H1 (cell line): Measurements from ENCODE around the gene CDON. TPM values are rescaled to one million over a fixed set of nuclear protein-coding genes. Genes with fewer than 3 reads are reported as not detected.

Experiments
- CTCF ChIA-PET: fragments of 300-600 bp; sonication (Branson Sonifier 250); formaldehyde crosslinking; loops from one replicate; lab custom pipeline; 2021; ENCODE audit not compliant: partially characterized antibody; lab: Charles Lee
- POLR2A ChIA-PET: fragments of 300-600 bp; sonication (Branson Sonifier 250); formaldehyde crosslinking; loops from one replicate; lab custom pipeline; 2021; ENCODE audit warnings: inconsistent platforms; ENCODE audit not compliant: partially characterized antibody; lab: Charles Lee
- DNase-seq, 2 experiments: peaks; one replicate each; pipeline versions ENCODE4 v3.0.0 to v3.0.0-alpha.2; 2010 to 2022; ENCODE audit warnings: low spot score in 2 of 2, low read depth in 1 of 2, mixed read lengths in 1 of 2
- FAIRE-seq: peaks from 2 replicates; lab custom pipeline; 2011; peaks lifted over from hg19 to GRCh38; lab: Jason Lieb, UNC
- H2AFZ ChIP-seq: 2 replicates; pipeline ENCODE4 v1.8.1; 2012; ENCODE audit warnings: low read length, inconsistent platforms
- H2AK5ac ChIP-seq: 2 replicates; pipeline ENCODE4 v1.6.1; 2013; ENCODE audit warnings: low read depth, low read length
- H2BK120ac ChIP-seq: replicated peaks from 2 replicates; pipeline ENCODE3; 2013; ENCODE audit warnings: low read depth, low read length, inconsistent platforms
- H2BK12ac ChIP-seq: 2 replicates; pipeline ENCODE4 v1.6.1; 2013; ENCODE audit warnings: low read depth, low read length
- H2BK15ac ChIP-seq: 2 replicates; pipeline ENCODE4 v1.6.1; 2013; ENCODE audit warnings: low read length
- H2BK20ac ChIP-seq: 2 replicates; pipeline ENCODE4 v1.6.1; 2013; ENCODE audit warnings: low read length
- H2BK5ac ChIP-seq: 2 replicates; pipeline ENCODE4 v1.6.1; 2013; ENCODE audit warnings: low read depth, low read length
- H3K14ac ChIP-seq: 2 replicates; pipeline ENCODE4 v1.6.1; 2013; ENCODE audit warnings: inconsistent platforms; ENCODE audit not compliant: insufficient read length
- H3K18ac ChIP-seq: 2 replicates; pipeline ENCODE4 v1.6.1; 2013; ENCODE audit warnings: low read length; ENCODE audit errors: extremely low read depth
- H3K23ac ChIP-seq: 2 replicates; pipeline ENCODE4 v1.6.1; 2013; ENCODE audit warnings: inconsistent platforms; ENCODE audit not compliant: insufficient read length
- H3K23me2 ChIP-seq: 2 replicates; pipeline ENCODE4 v1.6.1; 2013; ENCODE audit warnings: low read depth, low read length
- H3K27ac ChIP-seq: 2 replicates; pipeline ENCODE4 v1.6.1; 2011; ENCODE audit warnings: low read depth, low read length, inconsistent platforms
- H3K27me3 ChIP-seq, 4 experiments: replicated peaks in 1 of 4; 1 replicate in 1 of 4; 2 replicates in 3 of 4; pipeline versions ENCODE4 v1.6.1 to v1.8.1; 2011 to 2013; ENCODE audit warnings: low read length in 3 of 4, mild to moderate bottlenecking in 3 of 4, inconsistent platforms in 2 of 4, mixed read lengths in 2 of 4, moderate library complexity in 1 of 4; ENCODE audit not compliant: control insufficient read depth in 3 of 4, insufficient read depth in 3 of 4; ENCODE audit errors: extremely low read depth in 1 of 4
- H3K36me3 ChIP-seq, 4 experiments: 2 replicates each; pipeline versions ENCODE4 v1.6.1 to v1.8.1; 2011 to 2013; ENCODE audit warnings: mild to moderate bottlenecking in 4 of 4, low read length in 3 of 4, moderate library complexity in 2 of 4, control low read depth in 1 of 4, inconsistent platforms in 1 of 4; ENCODE audit not compliant: insufficient read depth in 4 of 4, control insufficient read depth in 2 of 4
- H3K4ac ChIP-seq: replicated peaks from 2 replicates; pipeline ENCODE3; 2013; ENCODE audit warnings: low read length, low read depth, mixed read lengths, inconsistent platforms; ENCODE audit not compliant: insufficient read length
- H3K4me1 ChIP-seq, 4 experiments: replicated peaks in 1 of 4; 1 replicate in 1 of 4; 2 replicates in 3 of 4; pipeline versions ENCODE4 v1.6.1 to v1.8.1; 2011 to 2013; ENCODE audit warnings: low read length in 3 of 4, inconsistent platforms in 2 of 4, mixed read lengths in 1 of 4; ENCODE audit not compliant: insufficient read depth in 4 of 4, control insufficient read depth in 3 of 4
- H3K4me2 ChIP-seq, 2 experiments: 2 replicates each; pipeline versions ENCODE4 v1.6.1 to v1.8.1; 2011 to 2013; ENCODE audit warnings: low read depth in 2 of 2, low read length in 2 of 2, control low read depth in 1 of 2, inconsistent platforms in 1 of 2, mild to moderate bottlenecking in 1 of 2; ENCODE audit not compliant: insufficient read depth in 1 of 2
- H3K4me3 ChIP-seq, 4 experiments: fragments of 200-600, 300-600 bp in 1 of 4; sonication (generic), shearing (Covaris generic), sonication (Bioruptor Twin) in 1 of 4; 2 replicates each; pipeline versions ENCODE4 v1.5.1 to v1.8.1; 2011 to 2016; ENCODE audit warnings: low read length in 4 of 4, low read depth in 3 of 4, control low read depth in 2 of 4, inconsistent platforms in 2 of 4, mild to moderate bottlenecking in 2 of 4, mixed read lengths in 1 of 4, moderate library complexity in 1 of 4; ENCODE audit not compliant: insufficient read depth in 2 of 4; ENCODE audit errors: extremely low read depth in 1 of 4
- H3K56ac ChIP-seq: replicated peaks from 2 replicates; pipeline ENCODE3; 2013; ENCODE audit warnings: low read depth, mild to moderate bottlenecking, mixed read lengths, low read length, inconsistent platforms; ENCODE audit not compliant: insufficient read length
- H3K79me1 ChIP-seq: 2 replicates; pipeline ENCODE4 v1.6.1; 2013; ENCODE audit warnings: low read depth, low read length, control low read depth
- H3K79me2 ChIP-seq, 2 experiments: 2 replicates each; pipeline versions ENCODE4 v1.6.1 to v1.8.1; 2012 to 2013; ENCODE audit warnings: low read length in 2 of 2, mild to moderate bottlenecking in 2 of 2, inconsistent platforms in 1 of 2; ENCODE audit not compliant: insufficient read depth in 2 of 2, control insufficient read depth in 1 of 2
- H3K9ac ChIP-seq, 4 experiments: replicated peaks in 1 of 4; 1 replicate in 1 of 4; 2 replicates in 3 of 4; pipeline versions ENCODE4 v1.6.1 to v1.8.1; 2011 to 2013; ENCODE audit warnings: low read depth in 3 of 4, low read length in 3 of 4, control low read depth in 2 of 4, mild to moderate bottlenecking in 2 of 4, moderate library complexity in 2 of 4, inconsistent platforms in 1 of 4; ENCODE audit errors: extremely low read depth in 1 of 4
- H3K9me3 ChIP-seq, 2 experiments: 2 replicates each; pipeline versions ENCODE4 v1.6.1 to v1.8.1; 2012 to 2013; ENCODE audit warnings: mild to moderate bottlenecking in 2 of 2, moderate library complexity in 2 of 2, control low read depth in 1 of 2, inconsistent platforms in 1 of 2, low read depth in 1 of 2, low read length in 1 of 2, mixed read lengths in 1 of 2; ENCODE audit not compliant: insufficient read depth in 2 of 2
- H4K20me1 ChIP-seq, 2 experiments: replicated peaks in 1 of 2; 2 replicates each; pipeline versions ENCODE3 to v1.8.1; 2011 to 2013; ENCODE audit warnings: inconsistent platforms in 2 of 2, low read length in 2 of 2, mild to moderate bottlenecking in 1 of 2; ENCODE audit not compliant: insufficient read depth in 2 of 2, control insufficient read depth in 1 of 2
- H4K5ac ChIP-seq: 2 replicates; pipeline ENCODE4 v1.6.1; 2013; ENCODE audit warnings: low read length, low read depth, mixed read lengths, inconsistent platforms; ENCODE audit not compliant: insufficient read length
- H4K8ac ChIP-seq: 2 replicates; pipeline ENCODE4 v1.8.0; 2013; ENCODE audit warnings: mild to moderate bottlenecking, moderate library complexity, low read length, inconsistent platforms; ENCODE audit not compliant: insufficient read depth; ENCODE audit errors: extremely low read depth
- H4K91ac ChIP-seq: replicated peaks from 2 replicates; pipeline ENCODE3; 2013; ENCODE audit warnings: low read length, mixed read lengths, inconsistent platforms; ENCODE audit not compliant: insufficient read length
- CHD2 ChIP-seq: IDR thresholded peaks from 2 replicates; pipeline ENCODE4 v1.6.1; 2012; ENCODE audit warnings: low read length, improper control_type of control experiment
- GTF2F1 ChIP-seq: IDR thresholded peaks from 2 replicates; pipeline ENCODE4 v1.6.1; 2012; ENCODE audit warnings: low read depth, low read length, improper control_type of control experiment, borderline replicate concordance
- SIX5 ChIP-seq: IDR thresholded peaks from 2 replicates; pipeline ENCODE4 v1.6.1; 2011; ENCODE audit warnings: mild to moderate bottlenecking, low read depth, low read length
- SP2 ChIP-seq: IDR thresholded peaks from 2 replicates; pipeline ENCODE4 v1.6.1; 2012; ENCODE audit warnings: mild to moderate bottlenecking, low read length, inconsistent platforms
- WGBS, 2 experiments: shearing (Covaris generic) in 1 of 2; methylation state at CpG; one replicate each; pipeline versions ENCODE4 v1.1.6 to v1.1.7; 2013 to 2015; ENCODE audit warnings: low lambda C conversion rate in 2 of 2, mixed read lengths in 2 of 2, inconsistent platforms in 1 of 2, low coverage in 1 of 2, missing lambda C conversion rate in 1 of 2; ENCODE audit not compliant: insufficient replicate concordance in 2 of 2, insufficient coverage in 1 of 2, insufficient read length in 1 of 2; ENCODE audit errors: extremely low coverage in 1 of 2, missing lambda C conversion rate in 1 of 2; 5-methylcytosine and 5-hydroxymethylcytosine counted together
- polyA plus RNA-seq, 7 experiments: library from polyadenylated mRNA; depleted of rRNA in 3 of 7; stranded (reverse) in 5 of 7; unstranded in 2 of 7; fragments of >200 nt in 5 of 7; fragments of 200-250 nt in 2 of 7; gene quantifications; 1 replicate in 5 of 7; 2 replicates in 1 of 7; 4 replicates in 1 of 7; pipeline versions ENCODE4 v1.2.1 to v1.2.3, GENCODE V29; 2011 to 2013; ENCODE audit warnings: missing spikeins in 2 of 7, mixed read lengths in 2 of 7
- total RNA-seq: library from RNA; stranded (reverse); fragmentation: NEBNext Ultra II Directional; extraction: Animal tissue kit (Norgen Biotek cat#: 25700); gene quantifications from 2 replicates; pipeline ENCODE4 v1.2.1, GENCODE V29; 2021

Gene CDON
- total and polyA plus RNA-seq, 2 of the 8 experiments (the other 6 are each of a cell fraction or from before 2014, with no cell fraction given), result 11.0 to 32.5 TPM

DNA sequence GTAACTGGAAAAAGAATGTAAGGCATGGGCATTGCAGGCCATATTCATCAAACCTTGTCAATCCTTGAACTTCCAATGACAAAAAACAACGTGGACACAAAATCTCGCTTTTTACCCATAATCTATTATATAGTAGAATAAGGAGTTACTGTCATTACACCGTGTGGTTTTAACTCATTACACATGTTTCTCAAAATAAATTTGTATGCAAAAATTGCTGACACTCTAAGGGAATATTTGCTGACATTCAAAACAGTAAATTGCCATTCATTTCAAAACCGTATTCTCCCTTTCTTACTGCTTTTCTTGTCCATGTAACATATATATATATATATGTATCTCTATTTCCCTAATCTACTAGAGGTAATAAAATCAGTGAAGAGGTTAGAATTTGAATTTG, 33.4 kb downstream of the CDON start:
- Histone ChIP-seq H2AFZ (no peak overlapping the region), H3K79me2 (no peaks in the 10 kb centered on the region; a peak in 1 of 4 replicates), H3K36me3 (no peaks in the 10 kb centered on the region), H3K9ac (no peak overlapping the region), H3K23ac (no peak overlapping the region), H3K56ac (no peak overlapping the region), H3K23me2 (no peaks in the 10 kb centered on the region), H4K91ac (no peak overlapping the region), H3K27me3 (no peaks in the 10 kb centered on the region), H3K4ac (no peak overlapping the region), H4K5ac (no peak overlapping the region), H3K79me1 (no peaks in the 10 kb centered on the region), H4K20me1 (no peaks in the 10 kb centered on the region), H2BK5ac (no peak overlapping the region), H4K8ac (no peak overlapping the region), H2AK5ac (no peak overlapping the region), H3K4me3 (no peak overlapping the region), H3K9me3 (no peaks in the 10 kb centered on the region), H3K4me1 (peaks cover 0 to 5% (median 1%) of the 10 kb centered on the region in 4 experiments; a peak in 3 of 7 replicates), H3K4me2 (no peak overlapping the region), H3K18ac (no peak overlapping the region), H2BK15ac (no peak overlapping the region), H3K27ac (no peak overlapping the region), H3K14ac (no peak overlapping the region), H2BK120ac (no peak overlapping the region), H2BK20ac (no peak overlapping the region), H2BK12ac (no peak overlapping the region)
- FAIRE-seq (no peak), DNase-seq (no peak)
- TF ChIP-seq CHD2, result no peak
- TF ChIP-seq SP2, result no peak
- no peak for TF ChIP-seq SIX5
- no peak for TF ChIP-seq GTF2F1
- CTCF ChIA-PET, result interaction anchor here (1.0 to 1.7 kb wide), 2 partner anchors 10 to 32 kb away, joined by 4 to 5 read pairs; no protein-coding TSS in a partner anchor
- 93% methylated on average over 4 of the region's 4 CpGs; no CpG with 5 or more reads in 1 of the 2 experiments for WGBS, 2 experiments
- POLR2A ChIA-PET, result interaction anchor here (1.0 kb wide), 1 partner anchor 8 kb away, joined by 3 read pairs; no protein-coding TSS in a partner anchor
